Hepatocyte (in vitro differentiated cells): Measurements from ENCODE around the gene HTR2C.
"Not testable (repeated sequence)": the region's sequence is repeated elsewhere in the genome, so short reads cannot be mapped to it uniquely, and the experiment has no call there.

Experiments
- CTCF ChIP-seq: fragments of 200-600 bp; sonication (generic); IDR thresholded peaks from 2 replicates; pipeline ENCODE4 v1.5.1; 2016; ENCODE audit warnings: antibody characterized with exemption, mild to moderate bottlenecking; ENCODE audit not compliant: poor library complexity
- EZH2 ChIP-seq: fragments of 200-600 bp; sonication (generic); IDR thresholded peaks from 2 replicates; pipeline ENCODE4 v1.6.1; 2016; ENCODE audit warnings: antibody characterized with exemption, mild to moderate bottlenecking, borderline replicate concordance

DNA sequence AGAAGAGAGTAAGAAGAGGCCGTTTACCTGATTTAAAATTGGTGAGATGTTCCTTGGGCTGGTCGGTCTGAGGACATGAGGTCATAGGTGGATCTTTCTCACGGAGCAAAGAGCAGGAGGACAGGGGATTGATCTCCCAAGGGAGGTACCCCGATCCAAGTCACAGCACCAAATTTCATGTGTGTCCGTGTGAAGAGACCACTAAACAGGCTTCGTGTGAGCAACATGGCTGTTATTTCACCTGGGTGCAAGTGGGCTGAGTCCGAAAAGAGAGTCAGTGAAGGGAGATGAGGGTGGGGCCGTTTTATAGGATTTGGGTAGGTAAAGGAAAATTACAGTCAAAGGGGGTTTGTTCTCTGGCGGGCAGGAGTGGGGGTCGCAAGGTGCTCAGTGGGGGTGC lies 22.7 kb downstream of the HTR2C start:
- not testable (repeated sequence) for TF ChIP-seq CTCF, EZH2
